Uterus (tissue), 4 donors: Measurements from ENCODE around the gene UBN1. TPM values are rescaled to one million over a fixed set of nuclear protein-coding genes. Genes with fewer than 3 reads are reported as not detected.

Source experiments
- DNase-seq, 2 donors: peaks; one replicate each; pipeline ENCODE4 v3.0.0-alpha.2; 2019 to 2020
- H3K27ac ChIP-seq, 2 donors: fragments of 200-600 bp; sonication (generic); 1 replicate in 1 of 2; 2 replicates in 1 of 2; pipeline ENCODE4 v1.5.1; 2016 to 2018
- H3K27me3 ChIP-seq, 2 donors: fragments of 200-600 bp; sonication (generic); one replicate each; pipeline ENCODE4 v1.5.1; 2018 to 2019; ENCODE audit warnings: control low read depth in 1 of 2
- H3K36me3 ChIP-seq, 2 donors: fragments of 200-600 bp; sonication (generic); one replicate each; pipeline ENCODE4 v1.5.1; 2019; ENCODE audit warnings: control low read depth in 1 of 2
- H3K4me1 ChIP-seq, 2 donors: fragments of 200-600 bp; sonication (generic); one replicate each; pipeline ENCODE4 v1.5.1; 2018 to 2019; ENCODE audit warnings: control low read depth in 1 of 2
- H3K4me3 ChIP-seq, 2 donors: fragments of 200-600 bp; sonication (generic); 1 replicate in 1 of 2; 2 replicates in 1 of 2; pipeline ENCODE4 v1.5.1; 2018 to 2019; ENCODE audit warnings: mild to moderate bottlenecking in 1 of 2
- H3K9me3 ChIP-seq, 2 donors: fragments of 200-600 bp; sonication (generic); one replicate each; pipeline ENCODE4 v1.5.1; 2019; ENCODE audit warnings: control low read depth in 1 of 2
- POLR2A ChIP-seq, 2 donors: fragments of 450-650 bp; IDR thresholded peaks; one replicate each; pipeline ENCODE4 v1.6.1; 2016; ENCODE audit warnings: antibody characterized with exemption in 2 of 2, mild to moderate bottlenecking in 1 of 2, moderate library complexity in 1 of 2
- intact Hi-C: fragments of 100-400 bp; cut with DNase I; formaldehyde crosslinking; loops from one replicate; pipeline ENCODE4 v1.15.1; 2023; ENCODE audit warnings: low total_unique reads
- total RNA-seq, 4 donors: library from RNA; depleted of rRNA in 3 of 4; stranded (reverse); fragments of >200 nt in 3 of 4; gene quantifications; one replicate each; pipeline versions ENCODE4 v1.1.0 to v1.2.4, GENCODE V29; 2014 to 2023
- TF ChIP-seq, protein P1 (sequence below), 4 experiments: fragments of 200-600 bp in 2 of 4; fragments of 450-650 bp in 2 of 4; sonication (generic) in 2 of 4; IDR thresholded peaks; one replicate each; pipeline ENCODE4 v1.5.1; 2016 to 2019; ENCODE audit warnings: antibody characterized with exemption in 4 of 4, mild to moderate bottlenecking in 2 of 4, moderate library complexity in 1 of 4
- donor health status: DM: yes; HTN: yes; CAD: no.

Gene UBN1
- total RNA-seq, 4 donors from 2014 or later = 4.9 to 56.2 (median 33.4) TPM

DNA sequence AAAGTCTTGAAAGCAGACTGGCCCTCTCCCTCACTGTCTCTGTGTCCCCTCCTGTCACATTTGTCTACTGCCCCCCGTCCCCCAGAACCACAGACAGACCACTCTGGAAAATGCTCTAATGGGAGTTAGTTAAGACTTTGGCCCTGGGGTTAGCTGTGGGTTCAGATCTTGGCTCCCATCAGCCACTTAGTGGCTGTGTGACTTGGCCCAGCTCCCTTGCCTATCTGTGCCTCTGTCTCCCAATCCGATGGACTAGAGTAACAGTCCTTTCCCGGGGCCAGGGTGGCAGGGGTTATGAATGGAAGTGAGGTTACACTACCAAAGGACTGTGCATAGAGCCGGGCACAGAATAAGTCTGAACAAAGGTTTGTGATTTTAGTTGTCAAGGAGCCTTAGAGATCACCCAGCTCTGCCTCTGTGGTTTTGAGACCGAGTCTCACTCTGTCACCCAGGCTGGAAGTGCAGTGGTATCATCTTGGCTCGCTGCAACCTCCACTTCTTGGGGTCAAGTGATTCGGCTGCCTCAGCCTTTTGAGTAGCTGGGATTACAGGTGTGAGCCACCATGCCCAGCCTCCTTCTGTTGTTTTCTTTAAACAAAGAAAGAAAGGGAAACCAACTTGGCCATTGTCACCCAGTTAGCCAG, 66.0 kb downstream of the UBN1 start:
- Histone ChIP-seq H3K27ac (no peak overlapping the region), H3K4me1 (no peaks in the 10 kb centered on the region), H3K27me3 (no peaks in the 10 kb centered on the region), H3K9me3 (no peaks in the 10 kb centered on the region), H3K36me3 (no peaks in the 10 kb centered on the region), H3K4me3 (no peak overlapping the region)
- TF ChIP-seq, protein P1, sequence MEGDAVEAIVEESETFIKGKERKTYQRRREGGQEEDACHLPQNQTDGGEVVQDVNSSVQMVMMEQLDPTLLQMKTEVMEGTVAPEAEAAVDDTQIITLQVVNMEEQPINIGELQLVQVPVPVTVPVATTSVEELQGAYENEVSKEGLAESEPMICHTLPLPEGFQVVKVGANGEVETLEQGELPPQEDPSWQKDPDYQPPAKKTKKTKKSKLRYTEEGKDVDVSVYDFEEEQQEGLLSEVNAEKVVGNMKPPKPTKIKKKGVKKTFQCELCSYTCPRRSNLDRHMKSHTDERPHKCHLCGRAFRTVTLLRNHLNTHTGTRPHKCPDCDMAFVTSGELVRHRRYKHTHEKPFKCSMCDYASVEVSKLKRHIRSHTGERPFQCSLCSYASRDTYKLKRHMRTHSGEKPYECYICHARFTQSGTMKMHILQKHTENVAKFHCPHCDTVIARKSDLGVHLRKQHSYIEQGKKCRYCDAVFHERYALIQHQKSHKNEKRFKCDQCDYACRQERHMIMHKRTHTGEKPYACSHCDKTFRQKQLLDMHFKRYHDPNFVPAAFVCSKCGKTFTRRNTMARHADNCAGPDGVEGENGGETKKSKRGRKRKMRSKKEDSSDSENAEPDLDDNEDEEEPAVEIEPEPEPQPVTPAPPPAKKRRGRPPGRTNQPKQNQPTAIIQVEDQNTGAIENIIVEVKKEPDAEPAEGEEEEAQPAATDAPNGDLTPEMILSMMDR (IDR thresholded peaks at IDR 0.05) = no peak
- TF ChIP-seq POLR2A (IDR thresholded peaks at IDR 0.05) = no peak
- intact Hi-C loops = no loop called here
- DNase-seq = no peak

DNA sequence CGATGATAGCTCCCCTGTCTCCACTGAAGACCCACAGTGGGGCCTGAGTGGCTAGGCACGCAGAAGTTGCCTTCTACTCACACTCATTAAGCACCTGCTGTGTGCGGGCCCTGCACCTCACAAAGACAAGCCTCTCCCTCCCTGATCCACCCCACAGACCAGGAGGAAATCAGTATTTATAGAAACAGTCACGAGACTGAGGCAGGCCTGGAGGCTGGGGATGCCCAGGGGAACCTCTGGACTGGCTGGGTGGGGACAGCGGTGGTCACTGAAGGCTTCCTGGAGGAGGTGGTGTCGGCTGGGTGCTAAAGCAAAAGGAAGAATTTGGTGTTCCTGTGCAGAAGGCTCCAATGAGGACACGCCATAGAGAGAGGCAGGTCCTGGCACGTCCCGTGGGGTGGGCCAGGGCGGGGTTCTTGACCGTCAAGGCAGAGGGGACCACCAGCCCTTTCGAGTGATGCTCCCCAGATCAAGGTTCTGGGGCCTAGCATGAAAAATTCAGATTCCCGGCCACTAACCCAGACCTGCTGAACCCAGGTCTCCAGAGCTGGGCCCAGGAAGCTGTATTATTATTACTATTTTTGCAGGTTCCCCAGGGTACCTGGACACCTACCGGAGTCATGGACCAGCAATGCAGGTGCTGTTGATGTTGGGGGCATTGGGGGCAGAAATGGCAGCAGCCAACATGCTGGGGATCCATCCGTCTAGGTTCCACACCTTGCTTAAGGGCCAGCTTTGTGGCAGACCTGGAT, 66.7 kb downstream of the UBN1 start:
- intact Hi-C loops = no loop called here
- no peak for DNase-seq
- H3K36me3 ChIP-seq = no peaks in the 10 kb centered on the region
- H3K27me3 ChIP-seq = no peaks in the 10 kb centered on the region
- TF ChIP-seq, protein P1 (IDR thresholded peaks at IDR 0.05) = no peak
- no peak for TF ChIP-seq POLR2A (IDR thresholded peaks at IDR 0.05)
- no peaks in the 10 kb centered on the region for H3K9me3 ChIP-seq
- H3K4me3 ChIP-seq = no peak overlapping the region
- H3K27ac ChIP-seq = no peak overlapping the region
- no peaks in the 10 kb centered on the region for H3K4me1 ChIP-seq

DNA sequence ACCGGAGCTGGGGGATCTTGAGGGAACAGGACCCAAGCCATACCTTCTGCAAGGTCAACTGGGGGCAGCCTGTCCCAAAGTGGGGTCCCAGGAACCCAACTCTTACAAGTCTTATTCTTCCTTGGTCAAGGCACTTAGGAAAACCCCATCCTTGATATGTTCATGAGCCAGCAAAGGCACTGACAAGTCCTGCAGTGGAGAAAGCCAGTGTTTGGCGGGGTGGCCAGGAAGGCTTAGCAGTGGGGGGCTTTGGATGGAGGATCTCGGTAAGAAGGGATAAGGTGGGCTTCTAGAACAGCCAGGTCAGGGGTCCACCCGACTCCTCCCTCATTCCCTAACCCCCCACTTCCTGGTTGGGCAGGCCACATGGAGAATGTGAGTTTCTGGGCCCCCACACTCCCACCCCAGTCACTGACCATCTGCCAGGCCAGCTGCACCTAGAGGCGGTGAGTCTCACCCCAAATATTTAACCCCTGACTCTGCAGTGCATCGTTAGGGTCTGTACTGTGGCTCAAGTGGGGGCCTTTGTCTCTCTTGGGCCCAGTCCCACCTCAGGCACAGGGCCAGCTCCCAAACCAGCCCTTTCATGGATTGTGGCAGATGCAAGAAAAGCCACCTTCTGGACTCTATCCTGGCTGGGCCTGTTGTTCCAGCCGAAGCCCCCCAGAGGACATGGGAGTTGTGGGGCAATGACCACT, 67.4 kb downstream of the UBN1 start:
- Histone ChIP-seq H3K4me3 (no peak overlapping the region), H3K27me3 (no peaks in the 10 kb centered on the region), H3K27ac (no peak overlapping the region), H3K9me3 (no peaks in the 10 kb centered on the region), H3K4me1 (no peaks in the 10 kb centered on the region), H3K36me3 (no peaks in the 10 kb centered on the region)
- intact Hi-C loops = no loop called here
- DNase-seq = no peak
- TF ChIP-seq, protein P1 (IDR thresholded peaks at IDR 0.05) = no peak
- no peak for TF ChIP-seq POLR2A (IDR thresholded peaks at IDR 0.05)

DNA sequence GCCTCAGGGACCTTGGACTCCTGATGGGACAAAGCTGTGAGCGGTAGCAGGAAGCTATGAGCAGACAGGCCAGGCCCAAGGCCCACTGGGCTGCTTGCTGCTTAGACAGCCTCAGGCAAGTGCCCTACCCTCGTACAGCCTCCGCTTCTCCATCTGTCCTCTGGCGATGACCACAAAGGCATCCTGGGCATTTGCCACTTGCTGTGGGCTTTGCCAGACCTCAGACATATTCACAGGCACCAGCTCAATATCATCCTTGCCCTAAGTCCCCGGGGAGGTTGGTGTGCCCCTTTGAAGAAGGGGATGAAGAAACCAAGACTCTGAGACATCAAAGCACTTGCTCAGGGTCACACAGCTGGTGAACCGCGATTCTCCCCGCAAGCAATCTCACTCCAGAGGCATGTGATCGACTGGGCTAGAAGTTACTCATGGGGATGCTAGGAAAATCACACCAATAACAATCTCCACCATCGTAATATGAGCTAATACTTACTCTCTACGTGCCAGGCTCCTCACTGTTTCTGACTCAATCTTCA, 68.0 kb downstream of the UBN1 start:
- no peaks in the 10 kb centered on the region for H3K9me3 ChIP-seq

More for the DNA sequence above, 68.0 kb downstream of the UBN1 start:
- DNase-seq = no peak
- H3K36me3 ChIP-seq = no peaks in the 10 kb centered on the region
- no peaks in the 10 kb centered on the region for H3K4me1 ChIP-seq
- H3K27me3 ChIP-seq = no peaks in the 10 kb centered on the region
- no peak overlapping the region for H3K4me3 ChIP-seq
- TF ChIP-seq, protein P1 (IDR thresholded peaks at IDR 0.05) = no peak
- no peak for TF ChIP-seq POLR2A (IDR thresholded peaks at IDR 0.05)
- intact Hi-C loops = no loop called here
- H3K27ac ChIP-seq = no peak overlapping the region
